DOHH2 (cell line): ENCODE data around the gene PTBP3.

Source experiments
- H3F3A ChIP-seq: fragments of 200-600 bp; sonication (generic), shearing (Covaris generic); 2 replicates; pipeline ENCODE4 v1.6.0; 2016; ENCODE audit warnings: antibody characterized with exemption, mild to moderate bottlenecking; ENCODE audit not compliant: control insufficient read depth, insufficient read depth
- H3K27ac ChIP-seq: fragments of 200-600 bp; sonication (generic); 2 replicates; pipeline ENCODE4 v1.5.1; 2014; ENCODE audit warnings: low read depth, mild to moderate bottlenecking, low read length, moderate library complexity
- H3K27me3 ChIP-seq: fragments of 200-600 bp; sonication (generic); 2 replicates; pipeline ENCODE4 v1.6.1; 2014; ENCODE audit warnings: mild to moderate bottlenecking, low read length, mixed read lengths; ENCODE audit not compliant: control insufficient read depth
- H3K36me3 ChIP-seq: fragments of 200-600 bp; sonication (generic); 2 replicates; pipeline ENCODE4 v1.6.1; 2014; ENCODE audit warnings: mild to moderate bottlenecking, low read length, moderate library complexity, mixed read lengths; ENCODE audit not compliant: control insufficient read depth
- H3K4me1 ChIP-seq: fragments of 200-600 bp; sonication (generic); 2 replicates; pipeline ENCODE4 v1.6.1; 2014; ENCODE audit warnings: mild to moderate bottlenecking, low read length, mixed read lengths; ENCODE audit not compliant: control insufficient read depth
- H3K4me2 ChIP-seq: fragments of 200-600 bp; sonication (generic); 2 replicates; pipeline ENCODE4 v1.6.0; 2014; ENCODE audit warnings: mild to moderate bottlenecking, low read length, moderate library complexity
- H3K4me3 ChIP-seq: fragments of 200-600 bp; sonication (generic); 2 replicates; pipeline ENCODE4 v1.5.1; 2014; ENCODE audit warnings: mild to moderate bottlenecking, low read length, mixed read lengths
- H3K79me2 ChIP-seq: fragments of 200-600 bp; sonication (generic); 2 replicates; pipeline ENCODE4 v1.6.1; 2014; ENCODE audit warnings: mild to moderate bottlenecking, low read length, mixed read lengths; ENCODE audit not compliant: control insufficient read depth
- H3K9me2 ChIP-seq: fragments of 200-600 bp; sonication (generic); replicated peaks from 2 replicates; pipeline ENCODE4 v1.6.1; 2014; ENCODE audit warnings: mild to moderate bottlenecking, low read length, mixed read lengths; ENCODE audit not compliant: control insufficient read depth
- H3K9me3 ChIP-seq: fragments of 200-600 bp; sonication (generic); 2 replicates; pipeline ENCODE4 v1.6.1; 2014; ENCODE audit warnings: antibody characterized with exemption, low read length, mixed read lengths; ENCODE audit not compliant: control insufficient read depth, insufficient read depth
- H4K20me1 ChIP-seq: fragments of 200-600 bp; sonication (generic); 2 replicates; pipeline ENCODE4 v1.6.0; 2014; ENCODE audit warnings: low read depth, mild to moderate bottlenecking, antibody characterized with exemption, low read length, moderate library complexity; ENCODE audit not compliant: control insufficient read depth, insufficient read depth
- CTCF ChIP-seq: fragments of 200-600 bp; sonication (generic); IDR thresholded peaks from one replicate; pipeline ENCODE4 v1.5.1; 2014; ENCODE audit warnings: antibody characterized with exemption, mild to moderate bottlenecking, low read depth, low read length; ENCODE audit not compliant: poor library complexity, severe bottlenecking
- EZH2phosphoT487 ChIP-seq: fragments of 200-600 bp; sonication (generic); IDR thresholded peaks from 2 replicates; pipeline ENCODE4 v1.6.1; 2017; ENCODE audit warnings: borderline replicate concordance, mild to moderate bottlenecking, antibody characterized with exemption, low read length, moderate library complexity, mixed read lengths

Gene PTBP3

GRCh38 chr9:112326194-112326593 lies 7.2 kb downstream of the PTBP3 start:
- Histone ChIP-seq H4K20me1 (peaks cover 6% of the 10 kb centered on the region; the same call in 1 of the 2 replicates), H3K27me3 (no peaks in the 10 kb centered on the region), H3K79me2 (peaks cover 100% of the 10 kb centered on the region), H3K36me3 (peaks cover 15% of the 10 kb centered on the region; the same call in 1 of the 2 replicates), H3F3A (no peaks in the 10 kb centered on the region), H3K4me2 (no peak overlapping the region), H3K9me3 (no peaks in the 10 kb centered on the region), H3K4me1 (peaks cover 38% of the 10 kb centered on the region), H3K27ac (no peak overlapping the region), H3K4me3 (no peak overlapping the region), H3K9me2 (no peaks in the 10 kb centered on the region)
- TF ChIP-seq CTCF (no peak), EZH2phosphoT487 (no peak)

- Histone ChIP-seq H3K4me3 (no peak overlapping the region), H4K20me1 (peaks cover 4% of the 10 kb centered on the region; the same call in 1 of the 2 replicates), H3K79me2 (peaks cover 100% of the 10 kb centered on the region), H3K27ac (no peak overlapping the region), H3K36me3 (peaks cover 15% of the 10 kb centered on the region; the same call in 1 of the 2 replicates), H3K4me1 (peaks cover 32% of the 10 kb centered on the region), H3K4me2 (no peak overlapping the region), H3F3A (no peaks in the 10 kb centered on the region), H3K27me3 (no peaks in the 10 kb centered on the region), H3K9me2 (no peaks in the 10 kb centered on the region), H3K9me3 (no peaks in the 10 kb centered on the region)
- TF ChIP-seq EZH2phosphoT487 (no peak), CTCF (no peak)
Measured at GRCh38 chr9:112325600-112325999, 7.8 kb downstream of the PTBP3 start.

GRCh38 chr9:112325127-112325526 lies 8.3 kb downstream of the PTBP3 start:
- Histone ChIP-seq H3K79me2 (peaks cover 99% of the 10 kb centered on the region), H3K4me3 (no peak overlapping the region), H3K27ac (no peak overlapping the region), H3K9me3 (no peaks in the 10 kb centered on the region), H3K9me2 (no peaks in the 10 kb centered on the region), H3K36me3 (peaks cover 15% of the 10 kb centered on the region; the same call in 1 of the 2 replicates), H3F3A (no peaks in the 10 kb centered on the region), H4K20me1 (peaks cover 4% of the 10 kb centered on the region; the same call in 1 of the 2 replicates), H3K4me2 (no peak overlapping the region), H3K27me3 (no peaks in the 10 kb centered on the region), H3K4me1 (peaks cover 30% of the 10 kb centered on the region)
- no peak for TF ChIP-seq CTCF
- no peak for TF ChIP-seq EZH2phosphoT487
